22Rv1 (cell line): Measurements from ENCODE around the gene CRKL.

Source experiments
- H3K27ac ChIP-seq: fragments of 450-650 bp; 2 replicates; pipeline ENCODE4 v1.5.1; 2017
- ZFX ChIP-seq: fragments of 450-650 bp; IDR thresholded peaks from 2 replicates; pipeline ENCODE4 v1.6.1; 2017; ENCODE audit warnings: antibody characterized with exemption, borderline replicate concordance
- TF ChIP-seq, protein P1 (sequence below): fragments of 450-650 bp; IDR thresholded peaks from 2 replicates; pipeline ENCODE4 v1.5.1; 2017; ENCODE audit warnings: mild to moderate bottlenecking

Gene CRKL

DNA sequence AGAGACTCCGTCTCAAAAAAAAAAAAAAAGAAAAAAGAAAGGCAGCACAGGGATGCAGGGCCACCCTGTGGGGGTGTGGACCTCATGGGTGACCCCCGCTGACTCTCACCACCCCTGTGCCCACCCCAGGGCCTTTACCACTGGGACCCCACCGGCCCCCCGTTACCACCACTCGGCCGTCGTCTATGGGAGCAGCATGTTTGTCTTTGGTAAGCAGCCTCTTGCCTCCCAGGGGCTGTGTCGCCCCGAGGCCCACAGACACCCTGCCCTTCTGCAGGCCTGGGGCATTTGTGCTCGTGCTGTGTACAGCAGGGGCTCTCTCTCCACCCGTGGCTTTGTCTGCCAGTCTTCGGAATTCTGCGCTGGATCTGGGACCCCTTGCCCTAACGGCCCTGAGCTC is 70.2 kb downstream of the CRKL start:
- H3K27ac ChIP-seq = no peak overlapping the region
- TF ChIP-seq, protein P1, sequence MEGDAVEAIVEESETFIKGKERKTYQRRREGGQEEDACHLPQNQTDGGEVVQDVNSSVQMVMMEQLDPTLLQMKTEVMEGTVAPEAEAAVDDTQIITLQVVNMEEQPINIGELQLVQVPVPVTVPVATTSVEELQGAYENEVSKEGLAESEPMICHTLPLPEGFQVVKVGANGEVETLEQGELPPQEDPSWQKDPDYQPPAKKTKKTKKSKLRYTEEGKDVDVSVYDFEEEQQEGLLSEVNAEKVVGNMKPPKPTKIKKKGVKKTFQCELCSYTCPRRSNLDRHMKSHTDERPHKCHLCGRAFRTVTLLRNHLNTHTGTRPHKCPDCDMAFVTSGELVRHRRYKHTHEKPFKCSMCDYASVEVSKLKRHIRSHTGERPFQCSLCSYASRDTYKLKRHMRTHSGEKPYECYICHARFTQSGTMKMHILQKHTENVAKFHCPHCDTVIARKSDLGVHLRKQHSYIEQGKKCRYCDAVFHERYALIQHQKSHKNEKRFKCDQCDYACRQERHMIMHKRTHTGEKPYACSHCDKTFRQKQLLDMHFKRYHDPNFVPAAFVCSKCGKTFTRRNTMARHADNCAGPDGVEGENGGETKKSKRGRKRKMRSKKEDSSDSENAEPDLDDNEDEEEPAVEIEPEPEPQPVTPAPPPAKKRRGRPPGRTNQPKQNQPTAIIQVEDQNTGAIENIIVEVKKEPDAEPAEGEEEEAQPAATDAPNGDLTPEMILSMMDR = no peak
- TF ChIP-seq ZFX = no peak

DNA sequence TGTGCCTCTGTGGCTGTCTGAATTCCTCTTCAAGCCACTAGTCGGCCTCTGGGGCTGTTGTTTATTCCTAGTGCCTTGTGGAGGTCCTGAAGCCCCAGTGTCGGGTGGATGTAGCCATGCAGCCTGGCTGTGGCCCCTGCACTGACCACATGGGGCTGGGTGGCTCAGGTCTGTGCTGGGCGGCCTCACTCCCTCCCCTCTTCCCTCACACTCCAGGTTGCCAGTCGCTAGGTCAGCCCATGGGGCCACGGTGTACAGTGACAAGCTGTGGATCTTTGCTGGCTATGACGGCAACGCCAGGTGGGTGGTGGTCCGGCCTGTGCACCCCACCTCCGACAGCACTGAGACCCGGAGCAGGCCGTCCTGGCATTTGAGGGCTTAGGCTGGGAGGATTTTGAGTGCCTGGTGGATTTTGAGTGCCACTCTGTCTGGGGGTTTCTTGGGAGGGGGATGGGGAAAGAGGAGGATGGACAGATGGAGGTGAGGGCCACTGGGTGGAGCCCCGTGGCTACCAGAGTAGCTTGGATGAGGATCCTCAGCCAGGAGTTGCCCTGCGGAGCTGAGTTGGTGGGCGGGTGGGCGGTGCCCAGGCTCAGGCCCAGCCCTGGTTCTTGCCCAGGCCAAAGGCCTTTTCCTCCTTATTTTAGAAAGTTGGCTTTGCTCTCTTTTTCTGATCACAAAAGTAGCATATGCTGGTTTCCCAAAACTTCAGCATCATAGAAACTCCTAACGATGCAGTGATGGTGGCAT is 71.5 kb downstream of the CRKL start:
- TF ChIP-seq, protein P1 = no peak
- TF ChIP-seq ZFX = no peak

DNA sequence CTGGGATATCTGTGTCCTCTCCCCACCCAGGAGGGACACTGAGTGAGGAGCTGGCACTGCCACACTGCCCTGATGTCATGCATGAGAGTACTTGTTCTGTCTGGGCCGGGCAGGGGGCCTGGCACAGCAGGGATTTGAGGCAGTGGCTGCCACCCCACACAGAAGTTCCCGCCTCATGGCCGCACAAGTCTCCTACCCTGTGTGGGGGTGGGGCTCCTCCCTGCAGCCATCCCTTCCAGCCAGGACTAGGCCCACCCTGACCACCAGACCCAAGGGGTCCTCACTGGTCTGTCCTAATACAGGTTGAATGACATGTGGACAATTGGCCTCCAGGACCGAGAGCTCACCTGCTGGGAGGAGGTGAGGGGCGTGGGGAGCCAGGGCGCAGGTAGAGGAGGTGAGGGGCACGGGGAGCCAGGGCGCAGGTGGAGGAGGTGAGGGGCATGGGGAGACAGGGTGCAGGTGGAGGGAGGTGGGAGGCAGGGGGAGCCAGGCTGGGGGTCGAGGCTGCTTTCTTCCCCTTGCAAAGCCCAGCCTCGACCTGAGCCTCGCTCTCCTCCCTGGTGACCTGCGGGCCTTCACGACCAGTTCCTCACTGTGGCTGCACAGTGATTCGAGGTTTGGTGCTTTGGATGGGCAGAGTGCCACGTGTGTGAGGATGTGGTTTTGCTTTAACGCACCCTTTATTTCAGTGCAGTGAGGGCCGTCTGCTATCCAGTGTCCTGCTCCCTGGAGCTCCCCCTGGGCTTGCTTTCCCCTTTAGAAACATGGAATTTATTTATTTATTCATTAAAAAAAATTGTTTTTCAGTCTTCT is 72.3 kb downstream of the CRKL start:
- TF ChIP-seq, protein P1 = no peak
- TF ChIP-seq ZFX = no peak
- H3K27ac ChIP-seq = no peak overlapping the region

More for the DNA sequence above, 71.5 kb downstream of the CRKL start:
- H3K27ac ChIP-seq = no peak overlapping the region

DNA sequence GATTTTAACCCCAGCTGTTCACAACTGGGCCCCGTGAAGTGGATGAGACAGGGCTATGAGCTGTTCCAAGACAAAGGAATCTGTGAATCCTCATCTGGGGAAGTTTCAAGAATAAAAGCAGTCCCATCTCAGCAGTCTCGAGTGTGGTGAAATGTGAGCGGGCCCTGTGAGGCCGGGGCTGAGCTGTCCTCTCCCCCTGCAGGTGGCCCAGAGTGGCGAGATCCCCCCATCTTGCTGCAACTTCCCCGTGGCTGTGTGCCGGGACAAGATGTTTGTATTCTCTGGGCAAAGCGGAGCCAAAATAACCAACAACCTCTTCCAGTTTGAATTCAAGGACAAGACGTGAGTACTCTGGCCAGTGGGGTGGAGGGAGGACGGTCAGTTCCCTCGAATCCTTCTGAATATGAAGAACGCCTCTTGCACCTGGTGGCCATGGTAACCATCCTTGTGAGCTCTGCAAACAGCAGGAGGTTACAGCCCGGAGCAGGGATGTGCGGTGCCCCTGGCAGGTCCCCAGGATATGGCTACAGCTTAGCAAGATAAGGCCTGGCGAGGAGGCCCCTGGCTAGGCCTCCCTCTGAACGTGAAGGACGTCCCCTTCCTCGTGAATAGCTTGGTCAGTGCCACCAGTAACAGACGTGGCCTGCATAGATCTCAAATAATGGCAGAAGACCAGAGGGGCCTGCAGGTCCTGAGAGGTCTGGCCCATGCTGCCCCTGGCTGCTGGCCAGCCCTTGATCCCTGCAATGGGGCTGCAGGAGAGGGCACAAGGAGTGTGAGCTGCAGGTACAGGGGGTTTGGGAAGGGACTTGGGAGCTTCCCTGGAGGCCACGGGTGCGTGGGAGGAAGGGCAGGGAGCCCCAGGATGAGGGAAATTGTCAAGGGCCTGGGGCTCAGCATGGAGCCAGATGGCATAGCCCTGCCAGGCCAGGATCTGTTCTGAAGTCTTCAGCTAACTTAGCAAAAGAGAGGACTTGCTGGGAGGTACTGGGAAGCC is 73.3 kb downstream of the CRKL start:
- no peak for TF ChIP-seq ZFX
- TF ChIP-seq, protein P1 = no peak
- no peak overlapping the region for H3K27ac ChIP-seq

DNA sequence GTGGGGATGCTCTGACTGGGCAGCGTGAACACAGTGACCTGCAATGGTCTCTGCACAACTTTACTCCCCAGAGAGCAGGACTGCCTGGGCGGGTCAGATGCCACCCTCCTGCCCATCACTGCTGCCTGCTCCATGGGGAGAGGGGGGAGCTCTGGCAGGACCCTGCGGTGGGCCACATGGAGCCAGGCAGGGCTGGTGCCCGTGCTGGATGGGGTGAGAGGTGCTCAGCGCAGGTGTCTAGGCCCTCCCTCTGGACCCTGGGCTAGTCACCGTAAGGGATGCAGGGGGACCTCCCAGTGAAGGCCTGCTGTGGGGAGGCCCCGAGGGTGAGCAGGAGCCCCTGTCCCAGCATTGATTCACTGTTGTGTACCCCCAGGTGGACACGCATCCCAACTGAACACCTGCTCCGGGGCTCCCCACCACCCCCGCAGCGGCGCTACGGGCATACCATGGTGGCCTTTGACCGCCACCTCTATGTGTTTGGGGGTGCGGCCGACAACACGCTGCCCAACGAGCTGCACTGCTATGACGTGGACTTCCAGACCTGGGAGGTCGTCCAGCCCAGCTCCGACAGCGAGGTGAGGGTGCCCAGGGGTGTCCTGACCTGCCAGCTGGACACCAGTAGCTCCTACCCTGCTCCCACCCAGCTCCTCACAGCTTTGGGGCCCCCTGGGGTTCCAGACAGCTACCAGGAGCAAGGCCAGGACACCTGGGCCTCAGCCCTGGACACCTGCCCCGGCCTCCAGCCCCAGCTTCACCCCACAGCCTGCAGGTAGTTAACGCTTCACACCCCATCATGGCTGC is 74.2 kb downstream of the CRKL start:
- H3K27ac ChIP-seq = no peak overlapping the region
- TF ChIP-seq ZFX = no peak
- TF ChIP-seq, protein P1 = no peak

DNA sequence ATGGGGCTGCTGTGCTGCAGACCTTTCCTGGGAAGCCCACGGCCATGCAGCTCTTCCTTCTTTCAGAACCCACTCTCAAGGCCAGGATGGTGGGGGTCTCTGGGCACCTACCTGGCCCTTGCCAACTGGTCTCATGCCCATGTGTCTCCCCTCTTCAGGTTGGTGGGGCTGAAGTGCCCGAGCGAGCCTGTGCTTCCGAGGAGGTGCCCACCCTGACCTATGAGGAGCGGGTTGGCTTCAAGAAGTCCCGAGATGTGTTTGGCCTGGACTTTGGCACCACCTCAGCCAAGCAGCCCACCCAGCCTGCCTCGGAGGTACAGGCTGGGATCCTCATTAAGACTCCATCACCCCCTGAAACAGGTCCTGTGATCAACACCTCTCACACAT is 74.8 kb downstream of the CRKL start:
- TF ChIP-seq, protein P1 = no peak
- TF ChIP-seq ZFX = no peak
- no peak overlapping the region for H3K27ac ChIP-seq
